G401.6 (cell line): ENCODE measurements around the gene DCBLD2.
"Not testable (repeated sequence)": the region's sequence is repeated elsewhere in the genome, so short reads cannot be mapped to it uniquely, and the experiment has no call there.

ENCODE experiments used
- FAIRE-seq: peaks from 2 replicates; lab custom pipeline; 2012; peaks lifted over from hg19 to GRCh38; lab: Jason Lieb, UNC

The DCBLD2 gene

DNA sequence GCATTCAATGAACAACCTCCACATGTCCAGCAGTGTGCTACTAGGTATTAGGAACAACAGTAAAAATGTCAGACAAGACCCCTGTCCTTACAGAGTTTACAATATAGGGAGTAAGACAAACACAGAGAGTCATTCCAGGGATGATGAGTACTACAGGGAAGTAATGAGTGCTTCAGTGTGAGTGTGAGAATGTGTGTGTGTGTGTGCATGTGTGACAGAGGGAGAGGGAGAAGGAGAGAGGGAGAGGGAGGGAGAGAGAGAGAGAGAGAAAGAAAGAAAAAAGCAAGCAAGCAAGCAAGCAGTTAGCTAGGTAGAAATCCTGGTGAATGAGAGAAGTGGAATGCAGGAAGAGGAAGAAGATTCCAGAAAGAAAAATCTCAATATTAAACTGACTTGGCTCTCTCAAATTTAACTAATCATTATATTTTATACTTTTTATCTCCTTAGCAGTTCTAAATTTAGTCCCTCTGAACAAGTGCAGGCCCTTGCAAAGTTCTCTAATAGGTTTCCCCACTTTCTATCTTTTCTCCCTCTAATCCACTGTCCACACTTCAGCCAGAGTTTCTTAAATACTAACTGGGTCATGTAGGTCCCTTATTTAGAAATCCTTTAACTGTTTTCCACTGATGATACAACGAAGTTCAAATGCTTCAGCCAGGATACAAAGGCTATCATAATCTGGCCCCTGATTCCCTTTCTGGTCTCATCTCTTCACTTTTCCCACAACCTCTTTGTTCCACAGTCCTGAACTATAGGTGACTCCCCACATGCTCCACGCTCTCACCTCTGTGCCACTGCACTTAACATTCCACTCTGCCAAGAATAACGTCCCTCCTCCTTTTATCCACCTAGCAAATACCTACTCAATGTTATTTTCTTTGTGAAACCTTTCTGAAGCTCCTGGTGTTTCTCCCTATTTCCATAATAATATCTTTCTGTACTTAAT is 10.3 kb downstream of the DCBLD2 start:
- FAIRE-seq = no peak

GRCh38 chr3:98890181-98890835 is 11.2 kb downstream of the DCBLD2 start:
- no peak for FAIRE-seq

GRCh38 chr3:98887684-98888083 is 13.8 kb downstream of the DCBLD2 start:
- FAIRE-seq = no peak

- no peak for FAIRE-seq
These were observed 15.0 kb downstream of the DCBLD2 start for GRCh38 chr3:98886525-98886924.

DNA sequence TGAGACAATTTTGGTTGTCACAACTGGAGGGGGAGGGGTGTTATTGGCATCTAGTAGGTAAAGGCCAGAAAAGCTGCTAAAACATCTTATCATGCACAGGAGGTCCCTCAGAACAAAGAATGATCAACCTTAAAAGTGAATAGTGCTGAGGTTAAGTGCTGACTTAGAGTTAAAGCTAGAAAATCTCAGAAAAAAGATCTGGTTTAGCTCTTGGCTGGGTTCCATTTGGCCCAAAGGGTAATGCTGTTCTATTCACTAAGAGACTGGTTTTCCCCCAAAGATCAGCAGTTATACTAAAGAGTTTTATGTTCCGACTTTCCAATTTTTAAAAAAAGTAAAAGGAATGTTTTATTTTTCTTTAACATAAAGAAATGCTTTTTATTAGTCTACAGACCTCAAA is 15.6 kb downstream of the DCBLD2 start:
- FAIRE-seq = no peak

DNA sequence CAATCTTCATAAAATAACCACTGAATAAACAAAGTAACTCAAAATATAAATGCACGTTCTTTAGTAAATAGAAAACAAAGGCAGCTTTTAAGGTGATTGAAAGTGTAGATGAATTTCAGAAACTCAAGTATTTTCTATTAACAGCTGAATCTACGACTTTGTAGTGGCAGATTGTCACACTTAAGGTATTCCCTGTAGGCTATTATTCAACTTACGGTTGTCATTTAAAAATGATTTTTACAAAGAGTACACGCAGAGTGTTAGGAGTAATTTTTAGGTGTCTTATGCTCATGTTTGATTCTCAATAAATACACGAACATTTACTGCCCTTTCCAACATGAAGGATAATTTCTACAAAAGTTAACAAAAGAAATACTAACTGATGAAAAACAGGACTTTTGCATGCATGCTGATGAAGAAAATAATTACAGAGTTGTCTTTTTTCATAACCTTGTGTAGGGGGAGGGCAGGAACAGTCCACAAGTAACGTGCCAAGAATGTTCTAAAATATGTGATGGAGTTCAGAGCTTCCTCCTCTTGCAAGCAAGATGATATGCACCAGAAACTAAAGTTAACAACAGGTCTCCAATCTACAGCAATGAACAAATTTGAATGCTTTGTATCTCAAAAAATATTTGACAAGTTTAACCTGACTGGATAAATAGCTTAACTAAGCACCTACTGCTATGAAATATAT is 16.7 kb downstream of the DCBLD2 start:
- no peak for FAIRE-seq

- not testable (repeated sequence) for FAIRE-seq
These were observed 18.7 kb downstream of the DCBLD2 start for GRCh38 chr3:98882614-98883333.

- no peak for FAIRE-seq
These were observed 24.4 kb downstream of the DCBLD2 start for GRCh38 chr3:98877132-98877531.

- FAIRE-seq = no peak
These were observed 26.0 kb downstream of the DCBLD2 start for GRCh38 chr3:98875535-98875934.

DNA sequence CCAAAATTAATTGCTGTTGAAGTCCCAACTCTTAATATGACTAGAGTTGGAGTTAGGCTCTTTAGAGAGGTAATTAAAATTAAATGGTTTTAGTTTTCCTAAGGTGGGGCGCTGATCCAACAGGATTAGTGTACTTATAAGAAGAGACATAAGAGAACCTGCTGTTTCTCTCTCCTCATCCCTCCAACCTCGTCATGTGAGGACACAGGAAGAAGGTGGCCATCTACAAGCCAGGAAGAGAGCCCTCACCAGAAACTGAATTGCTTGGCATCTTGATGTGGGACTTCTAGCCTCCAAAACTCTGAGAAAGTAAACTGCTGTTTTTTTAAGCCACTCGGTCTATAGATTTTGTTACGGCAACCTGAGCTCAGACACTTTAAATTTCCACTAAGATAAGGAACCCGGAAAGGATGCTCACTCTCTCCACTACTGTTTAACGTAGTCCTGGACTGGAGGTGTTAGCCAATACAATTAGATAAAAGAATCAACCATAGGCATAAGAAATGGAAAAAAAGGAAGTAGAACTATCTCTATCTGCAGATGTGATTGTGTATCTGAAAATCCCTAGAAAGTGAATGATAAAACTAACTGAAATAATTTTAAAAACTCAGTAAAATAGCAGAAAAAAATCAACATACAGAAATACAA is 26.8 kb downstream of the DCBLD2 start:
- no peak for FAIRE-seq

DNA sequence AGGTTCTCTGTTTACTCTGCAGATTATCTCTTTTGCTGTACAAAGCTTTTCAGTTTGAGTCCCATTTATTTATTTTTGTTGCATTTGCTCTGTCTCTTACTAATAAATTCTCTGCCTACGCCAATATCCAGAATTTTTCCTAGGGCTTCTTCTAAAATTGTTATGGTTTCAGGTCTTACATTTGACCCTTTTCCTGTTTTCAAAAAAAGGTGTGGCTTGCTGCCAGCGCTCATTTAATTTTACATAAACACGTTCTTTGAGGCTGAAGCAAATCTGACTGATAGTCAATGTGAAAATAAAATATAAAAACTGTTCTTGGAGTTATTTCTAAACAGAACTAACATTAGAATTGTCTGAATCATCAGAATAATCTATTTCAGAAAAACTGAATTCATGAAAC is 32.1 kb downstream of the DCBLD2 start:
- FAIRE-seq = no peak

DNA sequence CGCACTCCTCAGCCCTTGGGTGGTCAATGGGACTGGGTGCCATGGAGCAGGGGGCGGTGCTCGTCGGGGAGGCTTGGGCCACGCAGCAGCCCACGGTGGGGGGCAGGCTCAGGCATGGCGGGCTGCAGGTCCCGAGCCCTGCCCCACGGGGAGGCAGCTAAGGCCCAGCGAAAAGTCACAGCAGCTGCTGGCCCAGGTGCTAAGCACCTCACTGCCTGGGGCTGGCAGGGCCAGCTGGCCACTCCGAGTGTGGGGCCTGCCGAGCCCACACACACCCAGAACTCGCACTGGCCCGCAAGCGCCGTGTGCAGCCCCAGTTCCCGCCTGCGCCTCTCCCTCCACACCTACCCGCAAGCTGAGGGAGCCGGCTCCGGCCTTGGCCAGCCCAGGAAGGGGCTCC is 43.5 kb downstream of the DCBLD2 start:
- FAIRE-seq = not testable (repeated sequence)

- FAIRE-seq = not testable (repeated sequence)
These were observed 44.2 kb downstream of the DCBLD2 start for GRCh38 chr3:98857258-98857657.

DNA sequence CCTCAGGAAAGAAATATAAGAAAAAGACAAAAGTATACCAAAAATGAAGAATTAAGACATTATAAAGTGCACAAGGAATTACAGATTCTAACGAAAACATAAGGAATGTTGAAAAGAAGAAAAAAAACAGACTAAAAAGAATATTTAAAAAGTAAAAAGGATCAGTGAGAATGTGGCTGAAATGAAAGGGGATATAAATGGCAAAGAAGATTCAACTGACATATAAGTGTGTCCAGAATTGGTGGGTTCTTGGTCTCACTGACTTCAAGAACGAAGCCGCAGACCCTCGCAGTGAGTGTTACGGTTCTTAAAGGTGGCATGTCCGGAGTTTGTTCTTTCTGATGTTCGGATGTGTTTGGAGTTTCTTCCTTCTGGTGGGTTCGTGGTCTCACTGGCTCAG is 44.8 kb downstream of the DCBLD2 start:
- no peak for FAIRE-seq

GRCh38 chr3:98855806-98856400 is 45.6 kb downstream of the DCBLD2 start:
- FAIRE-seq = no peak

- no peak for FAIRE-seq
These were observed 53.4 kb downstream of the DCBLD2 start for GRCh38 chr3:98848108-98848507.

DNA sequence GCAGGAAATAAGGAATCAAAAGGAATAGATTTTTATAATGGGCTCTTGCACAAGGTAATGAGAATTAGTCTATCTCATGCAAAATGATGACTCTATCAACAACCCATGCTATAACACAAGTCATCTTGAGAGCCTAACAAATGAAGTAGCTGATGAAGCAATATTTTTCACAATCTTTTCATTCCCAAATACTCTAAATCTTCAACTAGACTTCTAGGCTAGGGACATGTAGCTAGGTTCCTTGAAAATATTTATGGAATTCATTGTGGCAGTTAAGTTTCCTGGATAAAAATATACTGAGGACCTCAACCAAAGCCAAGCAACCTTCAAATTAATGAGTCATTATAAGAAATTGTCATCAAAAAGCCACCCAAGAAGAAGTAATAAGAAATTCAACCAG is 55.4 kb downstream of the DCBLD2 start:
- no peak for FAIRE-seq

- FAIRE-seq = no peak
These were observed 58.1 kb downstream of the DCBLD2 start for GRCh38 chr3:98843266-98843959.

- no peak for FAIRE-seq
These were observed 61.6 kb downstream of the DCBLD2 start for GRCh38 chr3:98839846-98840245.

GRCh38 chr3:98831060-98831459 is 70.4 kb downstream of the DCBLD2 start:
- FAIRE-seq = not testable (repeated sequence)
